ENCODE results near the gene RHBDL2.

RHBDL2 gene

DNA sequence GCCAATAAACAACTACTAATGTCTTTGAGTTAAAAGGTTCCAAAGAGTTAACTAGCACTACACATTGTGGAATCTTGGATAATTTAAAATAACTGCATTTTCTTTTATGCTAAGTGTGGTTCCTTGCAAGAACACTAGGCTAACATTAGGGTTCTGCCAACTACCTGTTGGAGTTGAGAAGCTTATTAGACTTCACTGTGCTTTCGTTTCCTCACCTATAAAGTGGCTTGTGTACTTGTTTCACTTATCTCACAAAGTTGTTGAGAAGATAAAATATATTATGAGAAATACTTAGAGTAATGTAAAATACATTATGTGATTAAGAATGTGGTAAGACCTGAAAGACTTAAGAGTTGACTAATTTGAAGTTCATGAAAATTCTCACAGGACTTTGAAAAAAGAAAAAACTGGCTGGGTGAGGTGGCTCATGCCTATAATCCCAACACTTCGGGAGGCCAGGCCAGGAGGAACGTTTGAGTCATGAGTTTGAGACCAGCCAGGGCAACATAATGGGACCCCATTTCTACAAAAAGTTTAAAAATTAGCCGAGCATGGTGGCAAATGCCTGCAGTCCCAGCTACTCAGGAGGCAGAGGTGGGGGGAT, 76.4 kb downstream of the RHBDL2 start:
- TF ChIP-seq, protein P1, sequence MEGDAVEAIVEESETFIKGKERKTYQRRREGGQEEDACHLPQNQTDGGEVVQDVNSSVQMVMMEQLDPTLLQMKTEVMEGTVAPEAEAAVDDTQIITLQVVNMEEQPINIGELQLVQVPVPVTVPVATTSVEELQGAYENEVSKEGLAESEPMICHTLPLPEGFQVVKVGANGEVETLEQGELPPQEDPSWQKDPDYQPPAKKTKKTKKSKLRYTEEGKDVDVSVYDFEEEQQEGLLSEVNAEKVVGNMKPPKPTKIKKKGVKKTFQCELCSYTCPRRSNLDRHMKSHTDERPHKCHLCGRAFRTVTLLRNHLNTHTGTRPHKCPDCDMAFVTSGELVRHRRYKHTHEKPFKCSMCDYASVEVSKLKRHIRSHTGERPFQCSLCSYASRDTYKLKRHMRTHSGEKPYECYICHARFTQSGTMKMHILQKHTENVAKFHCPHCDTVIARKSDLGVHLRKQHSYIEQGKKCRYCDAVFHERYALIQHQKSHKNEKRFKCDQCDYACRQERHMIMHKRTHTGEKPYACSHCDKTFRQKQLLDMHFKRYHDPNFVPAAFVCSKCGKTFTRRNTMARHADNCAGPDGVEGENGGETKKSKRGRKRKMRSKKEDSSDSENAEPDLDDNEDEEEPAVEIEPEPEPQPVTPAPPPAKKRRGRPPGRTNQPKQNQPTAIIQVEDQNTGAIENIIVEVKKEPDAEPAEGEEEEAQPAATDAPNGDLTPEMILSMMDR (conservative IDR thresholded peaks at IDR 0.05; ENCODE audit: low read length), result no peak
- TF ChIP-seq EZH2phosphoT487 (IDR thresholded peaks at IDR 0.05; ENCODE audit: borderline replicate concordance), result no peak
- H3K9me2 ChIP-seq (replicated peaks; ENCODE audit: low read depth, low read length), result no peaks in the 10 kb centered on the region
- no peaks in the 10 kb centered on the region for H3K36me3 ChIP-seq (ENCODE audit: insufficient read depth, low read length)
- H3K9ac ChIP-seq (ENCODE audit: low read depth, low read length, poor library complexity, severe bottlenecking), result peak overlapping the region; percentile 15
- H3K4me1 ChIP-seq (ENCODE audit: insufficient read depth, low read length, poor library complexity, severe bottlenecking), result peaks cover 6% of the 10 kb centered on the region
- no peaks in the 10 kb centered on the region for H3F3A ChIP-seq (ENCODE audit: low read depth)
- H2AFZ ChIP-seq (ENCODE audit: low read length), result no peak overlapping the region
- no peaks in the 10 kb centered on the region for H3K27me3 ChIP-seq (ENCODE audit: insufficient read depth, low read length, poor library complexity, severe bottlenecking)
- no peaks in the 10 kb centered on the region for H3K9me3 ChIP-seq (ENCODE audit: insufficient read depth, low read depth, low read length)
- H3K4me3 ChIP-seq (ENCODE audit: low read length, poor library complexity, severe bottlenecking), result no peak overlapping the region
- no peaks in the 10 kb centered on the region for H4K20me1 ChIP-seq (ENCODE audit: insufficient read depth, low read length, poor library complexity, severe bottlenecking)
- H3K4me2 ChIP-seq (ENCODE audit: low read depth, low read length, poor library complexity, severe bottlenecking), result no peak overlapping the region
- H3K79me2 ChIP-seq (ENCODE audit: insufficient read depth, low read length), result peaks cover 5% of the 10 kb centered on the region; the same call in 1 of the 2 replicates

- no peaks in the 10 kb centered on the region for H3F3A ChIP-seq (ENCODE audit: low read depth)
- H3K27me3 ChIP-seq (ENCODE audit: insufficient read depth, low read length, poor library complexity, severe bottlenecking), result no peaks in the 10 kb centered on the region
- H3K9me3 ChIP-seq (ENCODE audit: insufficient read depth, low read depth, low read length), result no peaks in the 10 kb centered on the region
- H3K4me3 ChIP-seq (ENCODE audit: low read length, poor library complexity, severe bottlenecking), result peak overlapping the region; percentile 98
- TF ChIP-seq, protein P1 (conservative IDR thresholded peaks at IDR 0.05; ENCODE audit: low read length), result no peak
- peaks cover 31% of the 10 kb centered on the region for H3K4me1 ChIP-seq (ENCODE audit: insufficient read depth, low read length, poor library complexity, severe bottlenecking)
- H3K9me2 ChIP-seq (replicated peaks; ENCODE audit: low read depth, low read length), result no peaks in the 10 kb centered on the region
- H3K36me3 ChIP-seq (ENCODE audit: insufficient read depth, low read length), result no peaks in the 10 kb centered on the region
- peaks cover 33% of the 10 kb centered on the region for H3K79me2 ChIP-seq (ENCODE audit: insufficient read depth, low read length)
- H4K20me1 ChIP-seq (ENCODE audit: insufficient read depth, low read length, poor library complexity, severe bottlenecking), result peaks cover 21% of the 10 kb centered on the region
- peak overlapping the region; percentile 92 for H3K9ac ChIP-seq (ENCODE audit: low read depth, low read length, poor library complexity, severe bottlenecking)
- peak overlapping the region; percentile 100 for H2AFZ ChIP-seq (ENCODE audit: low read length)
- H3K4me2 ChIP-seq (ENCODE audit: low read depth, low read length, poor library complexity, severe bottlenecking), result peak overlapping the region; percentile 97
Measured at GRCh38 chr1:38860454-38860795, 81.2 kb downstream of the RHBDL2 start.

DNA sequence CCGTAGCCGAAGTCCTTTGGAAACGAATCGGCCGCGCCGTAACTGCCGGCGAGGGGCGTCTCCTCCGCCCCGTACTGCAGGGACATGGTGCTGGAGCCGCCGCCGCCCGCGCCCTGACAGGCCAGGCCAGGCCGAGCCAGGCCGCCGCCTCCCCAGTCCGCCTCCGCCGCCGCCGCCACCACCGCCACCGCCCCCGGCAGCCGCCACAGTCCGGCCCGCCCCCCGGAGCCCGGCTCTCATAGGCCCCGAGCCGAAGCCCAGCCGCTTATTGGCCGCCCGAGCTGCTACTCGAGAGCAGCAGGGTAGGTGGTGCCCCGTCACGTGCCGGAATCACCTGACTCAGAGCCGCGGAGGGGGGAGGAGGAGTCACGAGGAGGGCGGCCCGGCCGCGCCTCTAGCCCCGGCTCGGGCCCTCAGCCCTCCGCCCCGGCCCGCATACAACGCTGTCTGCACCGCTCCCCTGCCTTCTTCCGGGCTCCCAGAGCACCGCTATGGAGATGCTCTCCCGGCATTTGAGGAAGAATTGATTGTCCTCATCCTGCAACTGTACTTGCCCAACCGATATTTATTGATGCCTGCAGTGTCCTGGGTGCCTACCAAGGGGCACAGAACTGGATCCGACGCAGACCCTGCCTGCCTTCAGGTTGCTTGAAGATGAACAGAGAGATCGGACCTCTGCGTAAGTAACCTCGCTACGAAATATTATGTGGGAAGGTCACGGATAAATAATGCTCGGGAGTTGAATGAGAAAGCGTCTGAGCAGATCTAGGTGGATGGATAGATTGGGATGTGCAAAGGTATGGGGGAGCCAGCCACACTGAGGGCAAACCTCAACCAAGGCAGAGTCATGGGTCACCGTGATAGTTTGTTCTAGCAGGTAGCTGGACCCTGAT, 81.8 kb downstream of the RHBDL2 start, which contains the start of gene RRAGC:
RRAGC (minus strand) TSS at position 212 of the 893 bp plus-strand sequence; CDS start at position 86, 126 bp downstream.
- Histone ChIP-seq H3K9me3 (ENCODE audit: insufficient read depth, low read depth, low read length) (no peaks in the 10 kb centered on the region), H3K9ac (ENCODE audit: low read depth, low read length, poor library complexity, severe bottlenecking) (peak within 1 kb of the TSS; percentile 92), H3K4me2 (ENCODE audit: low read depth, low read length, poor library complexity, severe bottlenecking) (peak within 1 kb of the TSS; percentile 97), H3K4me1 (ENCODE audit: insufficient read depth, low read length, poor library complexity, severe bottlenecking) (peaks cover 36% of the 10 kb centered on the region), H3K27me3 (ENCODE audit: insufficient read depth, low read length, poor library complexity, severe bottlenecking) (no peaks in the 10 kb centered on the region), H3K4me3 (ENCODE audit: low read length, poor library complexity, severe bottlenecking) (peak within 1 kb of the TSS; percentile 98), H3K36me3 (ENCODE audit: insufficient read depth, low read length) (no peaks in the 10 kb centered on the region), H3K79me2 (ENCODE audit: insufficient read depth, low read length) (peaks cover 33% of the 10 kb centered on the region), H3K9me2 (replicated peaks; ENCODE audit: low read depth, low read length) (no peaks in the 10 kb centered on the region), H3F3A (ENCODE audit: low read depth) (no peaks in the 10 kb centered on the region), H4K20me1 (ENCODE audit: insufficient read depth, low read length, poor library complexity, severe bottlenecking) (peaks cover 21% of the 10 kb centered on the region), H2AFZ (ENCODE audit: low read length) (peak within 1 kb of the TSS; percentile 100)
- TF ChIP-seq, protein P1 (conservative IDR thresholded peaks at IDR 0.05; ENCODE audit: low read length), result no peak
- no peak for TF ChIP-seq EZH2phosphoT487 (IDR thresholded peaks at IDR 0.05; ENCODE audit: borderline replicate concordance)

Data from Loucy (cell line).